Large intestine (tissue), 3 donors: ENCODE results near the gene ABCA7. TPM values are rescaled to one million over a fixed set of nuclear protein-coding genes. Genes with fewer than 3 reads are reported as not detected.

ENCODE experiments used
- DNase-seq, 2 donors: peaks; one replicate each; pipeline versions ENCODE4 v3.0.0 to v3.0.0-alpha.2; 2013
- H3K27ac ChIP-seq: one replicate; pipeline ENCODE4 v1.5.1; 2013; ENCODE audit warnings: low read length
- H3K27me3 ChIP-seq: 2 replicates; pipeline ENCODE4 v1.6.1; 2013; ENCODE audit warnings: low read length; ENCODE audit not compliant: control insufficient read depth, insufficient read depth
- H3K36me3 ChIP-seq: 2 replicates; pipeline ENCODE4 v1.6.1; 2013; ENCODE audit warnings: low read length; ENCODE audit not compliant: control insufficient read depth, insufficient read depth
- H3K4me1 ChIP-seq: one replicate; pipeline ENCODE4 v1.6.1; 2013; ENCODE audit warnings: low read length; ENCODE audit not compliant: control insufficient read depth, insufficient read depth
- H3K4me3 ChIP-seq: one replicate; pipeline ENCODE4 v1.5.1; 2013; ENCODE audit warnings: low read length
- H3K9me3 ChIP-seq: one replicate; pipeline ENCODE4 v1.6.1; 2013; ENCODE audit warnings: mild to moderate bottlenecking, low read depth, low read length, moderate library complexity; ENCODE audit not compliant: control insufficient read depth
- WGBS: methylation state at CpG from one replicate; pipeline ENCODE4 v1.1.5; 2013; ENCODE audit warnings: low lambda C conversion rate; ENCODE audit not compliant: insufficient coverage; 5-methylcytosine and 5-hydroxymethylcytosine counted together
- polyA plus RNA-seq: library from polyadenylated mRNA; unstranded; fragments of 120-200 nt; gene quantifications from one replicate; pipeline ENCODE4 v1.2.1, GENCODE V29; 2013

Gene ABCA7
- polyA plus RNA-seq, 1 donor, result 5.7 TPM

GRCh38 chr19:1068009-1069001, 28.4 kb downstream of the ABCA7 start:
- Histone ChIP-seq H3K4me3 (peak overlapping the region; percentile 28), H3K36me3 (no peaks in the 10 kb centered on the region), H3K27ac (no peak overlapping the region), H3K27me3 (peaks cover 96% of the 10 kb centered on the region), H3K9me3 (peaks cover 37% of the 10 kb centered on the region), H3K4me1 (peaks cover 13% of the 10 kb centered on the region)
- DNase-seq, result no peak
- no CpG with 5 or more reads among the region's 45 CpGs for WGBS

GRCh38 chr19:1069009-1069779, 29.3 kb downstream of the ABCA7 start:
- peaks cover 10% of the 10 kb centered on the region for H3K4me1 ChIP-seq

GRCh38 chr19:1070576-1070930, 30.6 kb downstream of the ABCA7 start:
- no peak overlapping the region for H3K4me3 ChIP-seq
- no CpG with 5 or more reads among the region's 21 CpGs for WGBS
- H3K36me3 ChIP-seq, result no peaks in the 10 kb centered on the region
- H3K27ac ChIP-seq, result no peak overlapping the region
- DNase-seq, result no peak
- peaks cover 19% of the 10 kb centered on the region for H3K9me3 ChIP-seq
- H3K4me1 ChIP-seq, result no peaks in the 10 kb centered on the region
- H3K27me3 ChIP-seq, result peaks cover 78% of the 10 kb centered on the region

More at GRCh38 chr19:1069009-1069779, 29.3 kb downstream of the ABCA7 start:
- H3K27ac ChIP-seq, result no peak overlapping the region
- H3K4me3 ChIP-seq, result no peak overlapping the region
- H3K27me3 ChIP-seq, result peaks cover 91% of the 10 kb centered on the region
- no peaks in the 10 kb centered on the region for H3K36me3 ChIP-seq
- no CpG with 5 or more reads among the region's 25 CpGs for WGBS
- peaks cover 28% of the 10 kb centered on the region for H3K9me3 ChIP-seq
- DNase-seq, result no peak

DNA sequence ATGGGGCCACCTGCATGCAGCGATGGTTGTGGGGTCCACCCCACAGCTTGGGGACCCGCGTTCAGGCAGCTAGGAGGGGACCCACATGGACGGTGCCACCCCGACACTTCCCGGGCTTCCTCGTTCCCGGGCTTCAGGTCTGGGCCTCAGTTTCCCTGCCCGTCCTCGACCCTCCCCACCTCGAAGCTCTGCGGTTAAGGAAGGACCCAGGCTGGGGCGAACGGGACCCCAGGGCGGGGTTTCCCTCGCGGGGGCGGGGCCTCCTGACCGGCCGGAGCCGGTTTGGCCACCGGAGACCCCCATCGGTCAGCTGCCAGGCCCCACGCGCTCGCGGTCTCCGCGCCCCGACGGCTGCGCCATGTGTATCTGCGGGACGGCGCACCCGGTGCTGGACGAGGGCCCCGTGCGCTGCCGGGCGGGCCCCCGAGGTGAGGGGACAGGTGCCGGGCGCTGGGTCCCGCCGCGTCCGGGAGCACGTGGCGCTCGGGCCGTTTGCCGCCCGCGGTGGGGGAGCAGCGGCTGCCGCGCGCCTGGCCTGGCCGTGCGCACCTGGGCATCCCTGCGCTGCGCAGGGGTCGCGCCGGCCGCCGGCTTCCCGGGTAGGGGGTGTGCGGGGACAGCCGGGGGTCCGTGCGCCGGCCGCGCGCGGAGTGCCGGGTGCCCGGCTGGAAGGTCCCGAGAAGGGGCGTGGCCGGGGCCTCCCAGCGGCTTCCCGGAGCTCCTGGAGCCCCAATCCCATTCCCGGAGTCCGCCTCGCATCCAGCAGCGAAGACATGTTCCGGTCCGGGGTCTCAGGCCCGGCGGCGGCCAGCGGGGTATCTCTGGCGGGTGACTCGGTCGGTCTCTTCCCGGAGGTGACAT, 31.3 kb downstream of the ABCA7 start:
- Histone ChIP-seq H3K4me1 (no peaks in the 10 kb centered on the region), H3K9me3 (peaks cover 19% of the 10 kb centered on the region), H3K27me3 (peaks cover 72% of the 10 kb centered on the region), H3K4me3 (no peak overlapping the region), H3K27ac (no peak overlapping the region), H3K36me3 (no peaks in the 10 kb centered on the region)
- DNase-seq, result no peak
- no CpG with 5 or more reads among the region's 99 CpGs for WGBS

GRCh38 chr19:1072371-1073015, 32.6 kb downstream of the ABCA7 start:
- WGBS, result 75% methylated on average over 2 of the region's 11 CpGs
- Histone ChIP-seq H3K9me3 (peaks cover 13% of the 10 kb centered on the region), H3K36me3 (no peaks in the 10 kb centered on the region), H3K27ac (no peak overlapping the region), H3K4me3 (no peak overlapping the region), H3K4me1 (no peaks in the 10 kb centered on the region), H3K27me3 (peaks cover 60% of the 10 kb centered on the region)
- no peak for DNase-seq

GRCh38 chr19:1073063-1073955, 33.4 kb downstream of the ABCA7 start:
- peaks cover 7% of the 10 kb centered on the region for H3K9me3 ChIP-seq
- peaks cover 51% of the 10 kb centered on the region for H3K27me3 ChIP-seq
- no peaks in the 10 kb centered on the region for H3K4me1 ChIP-seq
- H3K27ac ChIP-seq, result no peak overlapping the region
- no peak for DNase-seq
- H3K36me3 ChIP-seq, result no peaks in the 10 kb centered on the region
- no CpG with 5 or more reads among the region's 30 CpGs for WGBS
- no peak overlapping the region for H3K4me3 ChIP-seq

- WGBS, result no CpG with 5 or more reads among the region's 28 CpGs
- no peak for DNase-seq
- H3K36me3 ChIP-seq, result no peaks in the 10 kb centered on the region
- peaks cover 2% of the 10 kb centered on the region for H3K9me3 ChIP-seq
- no peak overlapping the region for H3K4me3 ChIP-seq
- no peak overlapping the region for H3K27ac ChIP-seq
- peaks cover 44% of the 10 kb centered on the region for H3K27me3 ChIP-seq
- no peaks in the 10 kb centered on the region for H3K4me1 ChIP-seq
Measured at GRCh38 chr19:1073956-1074517, 34.1 kb downstream of the ABCA7 start.

- WGBS, result no CpG with 5 or more reads among the region's 54 CpGs
- peaks cover 37% of the 10 kb centered on the region for H3K27me3 ChIP-seq
- no peaks in the 10 kb centered on the region for H3K36me3 ChIP-seq
- H3K4me3 ChIP-seq, result no peak overlapping the region
- H3K4me1 ChIP-seq, result no peaks in the 10 kb centered on the region
- peaks cover 4% of the 10 kb centered on the region for H3K9me3 ChIP-seq
- no peak for DNase-seq
- no peak overlapping the region for H3K27ac ChIP-seq
Measured at GRCh38 chr19:1074544-1075283, 34.8 kb downstream of the ABCA7 start.
